Lower lobe of right lung (tissue), 2 donors: ENCODE measurements around the gene FKBP11. TPM values are rescaled to one million over a fixed set of nuclear protein-coding genes. Genes with fewer than 3 reads are reported as not detected.
A peak's percentile ranks its signal among the peaks of the same experiment; 100 is the strongest.

Experiments
- ATAC-seq, 2 donors: fragments of 200-7000 bp; cut with Tn5 transposase; one replicate each; pipeline ENCODE4 v1.9.1; 2020 to 2022; ENCODE audit warnings: mild to moderate bottlenecking in 2 of 2, moderate library complexity in 2 of 2
- DNase-seq: peaks from one replicate; pipeline ENCODE4 v3.0.0-alpha.2; 2020
- H3K27ac ChIP-seq: fragments of 200-600 bp; one replicate; pipeline ENCODE4 v1.8.0; 2022
- H3K27me3 ChIP-seq: fragments of 200-600 bp; one replicate; pipeline ENCODE4 v1.8.0; 2022; ENCODE audit warnings: low read depth
- H3K36me3 ChIP-seq: fragments of 200-600 bp; one replicate; pipeline ENCODE4 v1.8.0; 2022; ENCODE audit warnings: mild to moderate bottlenecking
- H3K4me1 ChIP-seq: fragments of 200-600 bp; one replicate; pipeline ENCODE4 v1.8.0; 2022
- H3K4me3 ChIP-seq: fragments of 200-600 bp; one replicate; pipeline ENCODE4 v1.8.0; 2022; ENCODE audit warnings: mild to moderate bottlenecking
- H3K9me3 ChIP-seq: fragments of 200-600 bp; one replicate; pipeline ENCODE4 v1.8.0; 2022
- intact Hi-C: fragments of 100-400 bp; cut with DNase I; formaldehyde crosslinking; loops from one replicate; pipeline ENCODE4 v1.11.0; 2022
- total RNA-seq: library from RNA; stranded (reverse); fragmentation: NEBNext Ultra II Directional; extraction: Animal tissue kit (Norgen Biotek cat#: 25700); gene quantifications from one replicate; pipeline ENCODE4 v1.2.1, GENCODE V29; 2021
- TF ChIP-seq, protein P1 (sequence below): fragments of 200-600 bp; IDR thresholded peaks from one replicate; pipeline ENCODE4 v1.8.0; 2022; ENCODE audit warnings: antibody characterized with exemption, mild to moderate bottlenecking
- donor health status: DM: no; HTN: yes; CAD: no; lungs with severe emphysema.

The FKBP11 gene
- total RNA-seq, 1 donor from 2014 or later: 24.9 TPM

DNA sequence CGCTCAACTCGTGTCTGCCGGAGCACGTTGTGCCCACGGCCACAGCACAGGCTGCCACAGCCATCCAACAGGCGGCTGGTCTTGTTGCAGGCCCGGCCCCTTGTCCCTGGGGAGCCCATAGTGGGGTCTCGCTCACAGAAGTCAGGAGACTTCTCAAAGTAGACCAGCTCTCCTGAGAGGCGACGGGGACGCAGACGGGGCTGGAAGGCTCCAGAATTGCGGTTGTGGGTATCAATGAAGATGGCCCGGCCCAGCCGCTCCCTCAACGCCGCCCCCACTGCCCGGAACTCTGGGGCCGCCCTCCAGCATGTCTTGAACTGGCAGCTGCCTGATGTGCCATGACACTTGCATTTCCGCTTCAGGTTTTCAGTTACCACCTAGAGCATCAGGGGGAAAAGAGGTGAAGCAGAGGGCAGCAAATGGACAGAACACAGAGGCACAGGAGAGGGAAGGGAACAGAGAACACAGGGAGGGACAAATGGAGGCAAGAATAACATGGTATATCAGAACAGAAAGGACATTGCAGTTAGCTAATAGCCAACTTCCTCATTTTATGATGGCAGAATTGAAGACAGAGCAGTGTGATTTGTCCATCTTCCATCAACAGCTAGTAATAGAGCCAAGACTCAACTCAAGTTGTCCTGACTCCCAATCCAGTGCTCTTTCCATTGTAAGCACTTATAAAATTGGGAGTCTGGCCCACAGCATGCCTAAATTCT lies 41.0 kb upstream of the FKBP11 start:
- DNase-seq (no peak), ATAC-seq (no peak)
- H3K27me3 ChIP-seq: peaks cover 17% of the 10 kb centered on the region
- peaks cover 18% of the 10 kb centered on the region for H3K4me1 ChIP-seq
- H3K27ac ChIP-seq: no peak overlapping the region
- TF ChIP-seq, protein P1, sequence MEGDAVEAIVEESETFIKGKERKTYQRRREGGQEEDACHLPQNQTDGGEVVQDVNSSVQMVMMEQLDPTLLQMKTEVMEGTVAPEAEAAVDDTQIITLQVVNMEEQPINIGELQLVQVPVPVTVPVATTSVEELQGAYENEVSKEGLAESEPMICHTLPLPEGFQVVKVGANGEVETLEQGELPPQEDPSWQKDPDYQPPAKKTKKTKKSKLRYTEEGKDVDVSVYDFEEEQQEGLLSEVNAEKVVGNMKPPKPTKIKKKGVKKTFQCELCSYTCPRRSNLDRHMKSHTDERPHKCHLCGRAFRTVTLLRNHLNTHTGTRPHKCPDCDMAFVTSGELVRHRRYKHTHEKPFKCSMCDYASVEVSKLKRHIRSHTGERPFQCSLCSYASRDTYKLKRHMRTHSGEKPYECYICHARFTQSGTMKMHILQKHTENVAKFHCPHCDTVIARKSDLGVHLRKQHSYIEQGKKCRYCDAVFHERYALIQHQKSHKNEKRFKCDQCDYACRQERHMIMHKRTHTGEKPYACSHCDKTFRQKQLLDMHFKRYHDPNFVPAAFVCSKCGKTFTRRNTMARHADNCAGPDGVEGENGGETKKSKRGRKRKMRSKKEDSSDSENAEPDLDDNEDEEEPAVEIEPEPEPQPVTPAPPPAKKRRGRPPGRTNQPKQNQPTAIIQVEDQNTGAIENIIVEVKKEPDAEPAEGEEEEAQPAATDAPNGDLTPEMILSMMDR: no peak
- no peaks in the 10 kb centered on the region for H3K9me3 ChIP-seq
- H3K36me3 ChIP-seq: no peaks in the 10 kb centered on the region
- H3K4me3 ChIP-seq: no peak overlapping the region
- intact Hi-C loops: no loop called here

DNA sequence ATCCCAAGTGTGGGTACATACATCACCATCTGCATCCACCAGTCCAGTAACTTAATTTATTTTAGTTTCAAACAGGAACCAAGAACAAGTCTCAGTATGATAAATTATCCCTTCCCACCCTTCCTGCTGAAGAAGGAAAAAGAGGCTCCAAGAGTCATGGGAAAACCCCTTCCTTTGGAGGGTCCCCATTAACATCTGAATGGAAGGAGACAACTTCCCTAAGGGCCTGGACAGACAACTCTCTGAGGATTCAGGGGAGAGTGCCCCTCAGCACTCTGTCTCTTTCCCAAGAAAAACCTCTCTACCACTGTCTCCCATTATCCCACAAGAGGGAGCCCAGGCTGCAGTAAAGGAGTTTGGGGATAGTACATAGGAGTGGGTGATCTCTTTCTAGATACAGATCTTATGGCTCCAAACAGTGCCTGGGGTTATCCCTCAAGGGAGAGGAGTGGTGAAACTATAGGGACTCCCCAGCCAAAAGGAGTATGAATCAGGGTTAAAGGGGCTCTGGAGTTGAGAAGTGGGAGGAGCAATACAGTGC lies 40.1 kb upstream of the FKBP11 start:
- peaks cover 7% of the 10 kb centered on the region for H3K27me3 ChIP-seq
- H3K4me1 ChIP-seq: peaks cover 9% of the 10 kb centered on the region
- H3K36me3 ChIP-seq: no peaks in the 10 kb centered on the region
- TF ChIP-seq, protein P1: peak; percentile 8
- H3K4me3 ChIP-seq: no peak overlapping the region
- intact Hi-C loops: no loop called here
- DNase-seq (no peak), ATAC-seq (no peak)
- H3K9me3 ChIP-seq: no peaks in the 10 kb centered on the region
- no peak overlapping the region for H3K27ac ChIP-seq

DNA sequence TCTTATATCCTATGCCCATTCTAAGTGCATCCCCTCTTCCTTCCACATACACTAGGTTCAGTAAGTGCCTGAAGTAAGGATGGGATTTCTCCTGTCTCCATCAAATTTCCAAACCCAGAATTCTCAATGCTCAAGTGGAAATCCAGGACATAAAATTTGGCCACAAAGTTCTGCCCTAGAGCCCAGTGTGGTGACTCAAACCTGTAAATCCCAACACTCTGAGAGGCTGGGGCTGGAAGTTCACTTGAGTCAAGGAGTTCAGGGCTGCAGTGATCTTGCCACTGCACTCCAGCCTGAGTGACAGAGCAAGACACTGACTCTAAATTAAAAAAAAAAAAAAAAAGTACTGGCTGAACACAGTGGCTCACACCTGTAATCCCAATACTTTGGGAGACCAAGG lies 36.5 kb upstream of the FKBP11 start:
- no peak overlapping the region for H3K4me3 ChIP-seq
- intact Hi-C loops: no loop called here
- no peak for ATAC-seq
- no peaks in the 10 kb centered on the region for H3K9me3 ChIP-seq
- no peak overlapping the region for H3K27ac ChIP-seq
- TF ChIP-seq, protein P1: no peak
- H3K36me3 ChIP-seq: no peaks in the 10 kb centered on the region
- peaks cover 8% of the 10 kb centered on the region for H3K4me1 ChIP-seq
- no peaks in the 10 kb centered on the region for H3K27me3 ChIP-seq
- DNase-seq: no peak

DNA sequence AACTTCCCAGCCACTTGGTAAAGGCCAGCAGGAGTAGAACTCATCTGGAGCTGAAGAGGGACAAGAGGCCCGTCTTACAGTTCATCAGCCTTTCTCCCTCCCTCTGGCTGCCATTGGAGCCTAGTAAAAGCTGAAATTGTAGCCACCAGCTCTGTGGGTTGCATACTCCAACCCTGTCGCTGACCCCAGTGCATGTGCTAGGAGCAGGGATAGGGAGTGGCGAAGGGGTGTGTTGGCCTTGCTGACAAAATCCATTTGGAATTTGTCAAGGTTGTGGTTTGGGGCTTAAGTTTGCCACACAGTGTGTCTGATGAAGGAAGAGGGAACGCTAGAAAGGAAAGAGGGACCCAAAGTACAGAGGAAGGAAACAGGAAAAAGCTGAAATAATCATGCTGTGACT lies 36.0 kb upstream of the FKBP11 start:
- intact Hi-C loops: no loop called here
- ATAC-seq: no peak
- no peak for DNase-seq
- H3K36me3 ChIP-seq: no peaks in the 10 kb centered on the region
- no peak overlapping the region for H3K27ac ChIP-seq
- TF ChIP-seq, protein P1: no peak
- H3K4me3 ChIP-seq: no peak overlapping the region
- no peaks in the 10 kb centered on the region for H3K9me3 ChIP-seq
- peaks cover 8% of the 10 kb centered on the region for H3K4me1 ChIP-seq
- H3K27me3 ChIP-seq: no peaks in the 10 kb centered on the region

DNA sequence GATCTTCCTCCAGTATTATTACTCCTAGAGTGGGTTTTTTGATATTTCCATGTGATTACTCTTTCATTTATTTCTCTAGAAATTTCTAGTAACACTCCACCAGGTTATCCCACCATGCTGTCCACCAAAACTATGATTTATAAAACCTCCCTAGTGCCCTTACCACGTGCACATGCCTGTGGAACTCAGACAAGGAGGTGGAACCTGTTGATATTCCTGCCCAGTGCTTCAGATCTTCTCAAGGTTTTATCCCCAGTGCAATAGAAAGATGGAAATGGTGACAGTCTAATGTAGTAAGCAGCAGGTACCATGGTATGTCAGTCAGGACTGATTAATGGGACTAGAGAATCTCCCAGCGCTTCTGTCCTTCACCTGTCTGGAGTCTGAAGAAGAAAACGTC lies 35.5 kb upstream of the FKBP11 start:
- TF ChIP-seq, protein P1: no peak
- Histone ChIP-seq H3K36me3 (no peaks in the 10 kb centered on the region), H3K4me3 (no peak overlapping the region), H3K27ac (no peak overlapping the region), H3K4me1 (peaks cover 13% of the 10 kb centered on the region), H3K27me3 (no peaks in the 10 kb centered on the region), H3K9me3 (no peaks in the 10 kb centered on the region)
- intact Hi-C loops: no loop called here
- ATAC-seq (no peak), DNase-seq (no peak)
